Panc1 (cell line): ENCODE data around the gene TBC1D16. TPM values are rescaled to one million over a fixed set of nuclear protein-coding genes. Genes with fewer than 3 reads are reported as not detected.

Experiments
- ATAC-seq: fragments of 200-7000 bp; cut with Tn5 transposase; 2 replicates; pipeline ENCODE4 v1.9.1; 2020; ENCODE audit warnings: mild to moderate bottlenecking, moderate library complexity
- BruUV-seq: library from RNA; stranded (reverse); fragments of 400-500 nt; replicated peaks from 2 replicates; lab custom pipeline; 2021; lab: Mats Ljungman, UMichigan
- CTCF ChIA-PET: fragments of 300-600 bp; sonication (Branson Sonifier 250); formaldehyde crosslinking; loops from one replicate; lab custom pipeline; 2022; ENCODE audit warnings: antibody characterized with exemption; lab: Charles Lee
- POLR2A ChIA-PET: fragments of 300-600 bp; sonication (Branson Sonifier 250); formaldehyde crosslinking; loops from one replicate; lab custom pipeline; 2022; ENCODE audit warnings: antibody characterized with exemption; lab: Charles Lee
- DNase-seq: peaks from one replicate; pipeline ENCODE4 v3.0.0-alpha.2; 2010; ENCODE audit warnings: low read depth, low spot score
- H3K27ac ChIP-seq: 2 replicates; pipeline ENCODE4 v1.5.1; 2011; ENCODE audit warnings: mild to moderate bottlenecking, low read length, inconsistent platforms
- H3K27me3 ChIP-seq: fragments of 200-500 bp; sonication (Bioruptor generic); 2 replicates; pipeline ENCODE4 v1.6.0; 2014; ENCODE audit warnings: low read length, inconsistent platforms; ENCODE audit not compliant: control insufficient read depth, insufficient read depth
- H3K36me3 ChIP-seq: fragments of 200-500 bp; sonication (Bioruptor generic); 2 replicates; pipeline ENCODE4 v1.5.1; 2014; ENCODE audit warnings: inconsistent platforms, mild to moderate bottlenecking, low read length, moderate library complexity; ENCODE audit not compliant: control insufficient read depth, insufficient read depth
- H3K4me1 ChIP-seq: 2 replicates; pipeline ENCODE4 v1.5.1; 2011; ENCODE audit warnings: inconsistent platforms, mild to moderate bottlenecking, low read length, moderate library complexity; ENCODE audit not compliant: control insufficient read depth, insufficient read depth
- H3K4me3 ChIP-seq, 2 experiments: 2 replicates each; pipeline ENCODE4 v1.5.1; 2011 to 2012; ENCODE audit warnings: low read depth in 2 of 2, low read length in 2 of 2, mild to moderate bottlenecking in 2 of 2, inconsistent platforms in 1 of 2, moderate library complexity in 1 of 2
- H3K9me3 ChIP-seq: fragments of 200-500 bp; sonication (Bioruptor generic); 2 replicates; pipeline ENCODE4 v1.5.1; 2014; ENCODE audit warnings: low read depth, mild to moderate bottlenecking, inconsistent platforms, low read length, moderate library complexity; ENCODE audit not compliant: control insufficient read depth, insufficient read depth
- POLR2AphosphoS5 ChIP-seq: IDR thresholded peaks from 2 replicates; pipeline ENCODE4 v1.6.1; 2012; ENCODE audit warnings: mild to moderate bottlenecking, low read depth, low read length, moderate library complexity
- SIN3A ChIP-seq: IDR thresholded peaks from 2 replicates; pipeline ENCODE4 v1.6.1; 2012; ENCODE audit warnings: low read depth, mild to moderate bottlenecking, low read length, moderate library complexity, borderline replicate concordance; ENCODE audit not compliant: insufficient read depth
- TCF7L2 ChIP-seq: IDR thresholded peaks from 2 replicates; pipeline ENCODE4 v1.6.1; 2011; ENCODE audit warnings: mild to moderate bottlenecking, low read depth, low read length, inconsistent platforms
- in situ Hi-C: cut with HindIII; loops from 2 replicates; pipeline ENCODE4 v1.10.0; 2016; ENCODE audit warnings: low sequenced_read_pairs, low pct_unique_long_range_greater_than_20kb
- intact Hi-C: fragments of 100-400 bp; cut with micrococcal nuclease; formaldehyde crosslinking; loops from one replicate; pipeline ENCODE4 v1.10.0; 2022; ENCODE audit not compliant: unreplicated experiment
- total RNA-seq: library from RNA; stranded (reverse); gene quantifications from one replicate; pipeline ENCODE4 v1.2.1, GENCODE V29; 2021; ENCODE audit not compliant: unreplicated experiment
- TF ChIP-seq, protein P1 (sequence below), 2 experiments: IDR thresholded peaks; 2 replicates each; pipeline ENCODE4 v1.6.1; 2011 to 2012; ENCODE audit warnings: low read depth in 2 of 2, control low read depth in 1 of 2, low read length in 1 of 2, mild to moderate bottlenecking in 1 of 2, moderate library complexity in 1 of 2; ENCODE audit not compliant: insufficient read depth in 1 of 2
- TF ChIP-seq, protein P2 (sequence below): fragments of 450-650 bp; IDR thresholded peaks from 2 replicates; pipeline ENCODE4 v1.5.1; 2017; ENCODE audit warnings: mild to moderate bottlenecking

The TBC1D16 gene
- total RNA-seq, 1 experiment from 2014 or later, result 41.6 TPM

- H3K4me1 ChIP-seq, result no peaks in the 10 kb centered on the region
- intact Hi-C loops (no loop called here), in situ Hi-C loops (no loop called here)
- CTCF ChIA-PET, result no interaction called here
- POLR2A ChIA-PET, result no interaction called here
- H3K36me3 ChIP-seq, result no peaks in the 10 kb centered on the region
- H3K27me3 ChIP-seq, result peaks cover 2% of the 10 kb centered on the region; the same call in 1 of the 2 replicates
- TF ChIP-seq TCF7L2 (no peak), POLR2AphosphoS5 (no peak), SIN3A (no peak)
- TF ChIP-seq, protein P1, sequence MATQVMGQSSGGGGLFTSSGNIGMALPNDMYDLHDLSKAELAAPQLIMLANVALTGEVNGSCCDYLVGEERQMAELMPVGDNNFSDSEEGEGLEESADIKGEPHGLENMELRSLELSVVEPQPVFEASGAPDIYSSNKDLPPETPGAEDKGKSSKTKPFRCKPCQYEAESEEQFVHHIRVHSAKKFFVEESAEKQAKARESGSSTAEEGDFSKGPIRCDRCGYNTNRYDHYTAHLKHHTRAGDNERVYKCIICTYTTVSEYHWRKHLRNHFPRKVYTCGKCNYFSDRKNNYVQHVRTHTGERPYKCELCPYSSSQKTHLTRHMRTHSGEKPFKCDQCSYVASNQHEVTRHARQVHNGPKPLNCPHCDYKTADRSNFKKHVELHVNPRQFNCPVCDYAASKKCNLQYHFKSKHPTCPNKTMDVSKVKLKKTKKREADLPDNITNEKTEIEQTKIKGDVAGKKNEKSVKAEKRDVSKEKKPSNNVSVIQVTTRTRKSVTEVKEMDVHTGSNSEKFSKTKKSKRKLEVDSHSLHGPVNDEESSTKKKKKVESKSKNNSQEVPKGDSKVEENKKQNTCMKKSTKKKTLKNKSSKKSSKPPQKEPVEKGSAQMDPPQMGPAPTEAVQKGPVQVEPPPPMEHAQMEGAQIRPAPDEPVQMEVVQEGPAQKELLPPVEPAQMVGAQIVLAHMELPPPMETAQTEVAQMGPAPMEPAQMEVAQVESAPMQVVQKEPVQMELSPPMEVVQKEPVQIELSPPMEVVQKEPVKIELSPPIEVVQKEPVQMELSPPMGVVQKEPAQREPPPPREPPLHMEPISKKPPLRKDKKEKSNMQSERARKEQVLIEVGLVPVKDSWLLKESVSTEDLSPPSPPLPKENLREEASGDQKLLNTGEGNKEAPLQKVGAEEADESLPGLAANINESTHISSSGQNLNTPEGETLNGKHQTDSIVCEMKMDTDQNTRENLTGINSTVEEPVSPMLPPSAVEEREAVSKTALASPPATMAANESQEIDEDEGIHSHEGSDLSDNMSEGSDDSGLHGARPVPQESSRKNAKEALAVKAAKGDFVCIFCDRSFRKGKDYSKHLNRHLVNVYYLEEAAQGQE (IDR thresholded peaks at IDR 0.05; ENCODE audit: insufficient read depth in 1 of 2, low read depth in 2 of 2, low read length in 1 of 2), result no peak
- TF ChIP-seq, protein P2, sequence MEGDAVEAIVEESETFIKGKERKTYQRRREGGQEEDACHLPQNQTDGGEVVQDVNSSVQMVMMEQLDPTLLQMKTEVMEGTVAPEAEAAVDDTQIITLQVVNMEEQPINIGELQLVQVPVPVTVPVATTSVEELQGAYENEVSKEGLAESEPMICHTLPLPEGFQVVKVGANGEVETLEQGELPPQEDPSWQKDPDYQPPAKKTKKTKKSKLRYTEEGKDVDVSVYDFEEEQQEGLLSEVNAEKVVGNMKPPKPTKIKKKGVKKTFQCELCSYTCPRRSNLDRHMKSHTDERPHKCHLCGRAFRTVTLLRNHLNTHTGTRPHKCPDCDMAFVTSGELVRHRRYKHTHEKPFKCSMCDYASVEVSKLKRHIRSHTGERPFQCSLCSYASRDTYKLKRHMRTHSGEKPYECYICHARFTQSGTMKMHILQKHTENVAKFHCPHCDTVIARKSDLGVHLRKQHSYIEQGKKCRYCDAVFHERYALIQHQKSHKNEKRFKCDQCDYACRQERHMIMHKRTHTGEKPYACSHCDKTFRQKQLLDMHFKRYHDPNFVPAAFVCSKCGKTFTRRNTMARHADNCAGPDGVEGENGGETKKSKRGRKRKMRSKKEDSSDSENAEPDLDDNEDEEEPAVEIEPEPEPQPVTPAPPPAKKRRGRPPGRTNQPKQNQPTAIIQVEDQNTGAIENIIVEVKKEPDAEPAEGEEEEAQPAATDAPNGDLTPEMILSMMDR, result no peak
- DNase-seq, result no peak
- H3K4me3 ChIP-seq, result no peak overlapping the region
- H3K27ac ChIP-seq, result no peak overlapping the region
- H3K9me3 ChIP-seq, result no peaks in the 10 kb centered on the region
- no TSS peak for BruUV-seq
- no peak for ATAC-seq
Observed at GRCh38 chr17:79892457-79893241, 143.0 kb downstream of the TBC1D16 start.

- Histone ChIP-seq H3K9me3 (no peaks in the 10 kb centered on the region), H3K4me1 (no peaks in the 10 kb centered on the region), H3K27me3 (no peaks in the 10 kb centered on the region), H3K4me3 (no peak overlapping the region), H3K36me3 (no peaks in the 10 kb centered on the region), H3K27ac (no peak overlapping the region)
- POLR2A ChIA-PET, result no interaction called here
- DNase-seq (no peak), ATAC-seq (no peak)
- CTCF ChIA-PET, result no interaction called here
- TF ChIP-seq TCF7L2, result no peak
- TF ChIP-seq SIN3A, result no peak
- TF ChIP-seq, protein P2, result no peak
- TF ChIP-seq POLR2AphosphoS5, result no peak
- TF ChIP-seq, protein P1 (IDR thresholded peaks at IDR 0.05; ENCODE audit: insufficient read depth in 1 of 2, low read depth in 2 of 2, low read length in 1 of 2), result no peak
- in situ Hi-C loops (no loop called here), intact Hi-C loops (no loop called here)
- no TSS peak for BruUV-seq
Observed at GRCh38 chr17:79891113-79891730, 144.4 kb downstream of the TBC1D16 start.
